Calu3 (cell line): Measurements from ENCODE around the gene MAEL. TPM values are rescaled to one million over a fixed set of nuclear protein-coding genes. Genes with fewer than 3 reads are reported as not detected.

Experiments used
- BruUV-seq: library from RNA; stranded (reverse); fragments of 400-500 nt; replicated peaks from 2 replicates; lab custom pipeline; 2021; lab: Mats Ljungman, UMichigan
- CTCF ChIA-PET: fragments of 300-600 bp; sonication (Branson Sonifier 250); formaldehyde crosslinking; loops from one replicate; lab custom pipeline; 2022; ENCODE audit warnings: antibody characterized with exemption; lab: Charles Lee
- DNase-seq: peaks from one replicate; pipeline ENCODE4 v3.0.0; 2022
- H3K27ac Mint-ChIP-seq: one replicate; pipeline ENCODE4 v1.8.0; 2022; ENCODE audit warnings: mixed read lengths; ENCODE audit not compliant: unreplicated experiment
- H3K27me3 Mint-ChIP-seq: one replicate; pipeline ENCODE4 v1.8.0; 2022; ENCODE audit warnings: mixed read lengths; ENCODE audit not compliant: unreplicated experiment
- H3K36me3 Mint-ChIP-seq: one replicate; pipeline ENCODE4 v1.8.0; 2022; ENCODE audit warnings: mild to moderate bottlenecking, moderate library complexity, mixed read lengths; ENCODE audit not compliant: insufficient read depth, unreplicated experiment
- H3K4me1 Mint-ChIP-seq: one replicate; pipeline ENCODE4 v1.8.0; 2022; ENCODE audit warnings: mild to moderate bottlenecking, low read depth, mixed read lengths; ENCODE audit not compliant: unreplicated experiment
- H3K4me3 Mint-ChIP-seq: one replicate; pipeline ENCODE4 v1.8.0; 2022; ENCODE audit warnings: mild to moderate bottlenecking, low read depth, moderate library complexity, mixed read lengths; ENCODE audit not compliant: unreplicated experiment
- H3K9me3 Mint-ChIP-seq: one replicate; pipeline ENCODE4 v1.8.0; 2022; ENCODE audit warnings: low read depth, mixed read lengths; ENCODE audit not compliant: unreplicated experiment
- intact Hi-C: fragments of 100-400 bp; cut with micrococcal nuclease; formaldehyde crosslinking; loops from one replicate; pipeline ENCODE4 v1.10.0; 2022; ENCODE audit not compliant: unreplicated experiment
- total RNA-seq: library from RNA; stranded (reverse); gene quantifications from 2 replicates; pipeline ENCODE4 v1.2.3, GENCODE V29; 2022
- TF ChIP-seq, protein P1 (sequence below): fragments of 200-600 bp; IDR thresholded peaks from one replicate; pipeline ENCODE4 v1.8.0; 2022; ENCODE audit warnings: antibody characterized with exemption; ENCODE audit not compliant: unreplicated experiment

The MAEL gene
- total RNA-seq, 1 experiment from 2014 or later = not detected

- no TSS peak for BruUV-seq
- Mint-ChIP-seq H3K36me3 (no peaks in the 10 kb centered on the region), H3K4me3 (no peak overlapping the region), H3K9me3 (no peaks in the 10 kb centered on the region), H3K27ac (no peak overlapping the region), H3K27me3 (peaks cover 92% of the 10 kb centered on the region), H3K4me1 (peaks cover 22% of the 10 kb centered on the region)
- TF ChIP-seq, protein P1, sequence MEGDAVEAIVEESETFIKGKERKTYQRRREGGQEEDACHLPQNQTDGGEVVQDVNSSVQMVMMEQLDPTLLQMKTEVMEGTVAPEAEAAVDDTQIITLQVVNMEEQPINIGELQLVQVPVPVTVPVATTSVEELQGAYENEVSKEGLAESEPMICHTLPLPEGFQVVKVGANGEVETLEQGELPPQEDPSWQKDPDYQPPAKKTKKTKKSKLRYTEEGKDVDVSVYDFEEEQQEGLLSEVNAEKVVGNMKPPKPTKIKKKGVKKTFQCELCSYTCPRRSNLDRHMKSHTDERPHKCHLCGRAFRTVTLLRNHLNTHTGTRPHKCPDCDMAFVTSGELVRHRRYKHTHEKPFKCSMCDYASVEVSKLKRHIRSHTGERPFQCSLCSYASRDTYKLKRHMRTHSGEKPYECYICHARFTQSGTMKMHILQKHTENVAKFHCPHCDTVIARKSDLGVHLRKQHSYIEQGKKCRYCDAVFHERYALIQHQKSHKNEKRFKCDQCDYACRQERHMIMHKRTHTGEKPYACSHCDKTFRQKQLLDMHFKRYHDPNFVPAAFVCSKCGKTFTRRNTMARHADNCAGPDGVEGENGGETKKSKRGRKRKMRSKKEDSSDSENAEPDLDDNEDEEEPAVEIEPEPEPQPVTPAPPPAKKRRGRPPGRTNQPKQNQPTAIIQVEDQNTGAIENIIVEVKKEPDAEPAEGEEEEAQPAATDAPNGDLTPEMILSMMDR = no peak
- CTCF ChIA-PET = no interaction called here
- DNase-seq = no peak
- intact Hi-C loops = no loop called here
Measured at GRCh38 chr1:166948856-166949350, 40.2 kb upstream of the MAEL start.

- no TSS peak for BruUV-seq
- H3K9me3 Mint-ChIP-seq = no peaks in the 10 kb centered on the region
- no peak overlapping the region for H3K4me3 Mint-ChIP-seq
Measured at GRCh38 chr1:166950156-166950555, 38.9 kb upstream of the MAEL start.

DNA sequence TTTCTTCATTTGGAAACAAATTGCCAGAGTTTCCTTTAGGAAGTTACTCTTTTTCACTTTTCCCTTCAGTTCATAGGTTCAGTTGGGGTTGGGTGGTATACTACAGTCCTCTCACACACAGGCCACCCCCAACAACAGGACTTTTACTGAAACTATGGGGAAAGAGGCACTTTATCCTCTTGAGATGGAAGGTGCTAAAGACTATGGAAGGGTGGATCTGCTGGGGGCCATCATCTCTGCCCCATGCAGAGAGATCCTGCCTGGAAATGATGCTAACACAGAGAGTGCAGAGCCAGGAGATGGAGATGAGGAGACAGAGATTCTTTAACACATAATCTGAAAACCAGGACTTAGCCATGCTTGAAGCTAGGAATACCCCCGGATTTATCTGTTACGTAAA is 38.0 kb upstream of the MAEL start:
- peaks cover under 1% of the 10 kb centered on the region for H3K4me1 Mint-ChIP-seq
- CTCF ChIA-PET = no interaction called here

More at GRCh38 chr1:166950156-166950555, 38.9 kb upstream of the MAEL start:
- Mint-ChIP-seq H3K27me3 (peaks cover 99% of the 10 kb centered on the region), H3K4me1 (peaks cover 9% of the 10 kb centered on the region), H3K27ac (no peak overlapping the region), H3K36me3 (no peaks in the 10 kb centered on the region)
- TF ChIP-seq, protein P1 = no peak
- CTCF ChIA-PET = no interaction called here
- intact Hi-C loops = no loop called here
- DNase-seq = no peak

DNA sequence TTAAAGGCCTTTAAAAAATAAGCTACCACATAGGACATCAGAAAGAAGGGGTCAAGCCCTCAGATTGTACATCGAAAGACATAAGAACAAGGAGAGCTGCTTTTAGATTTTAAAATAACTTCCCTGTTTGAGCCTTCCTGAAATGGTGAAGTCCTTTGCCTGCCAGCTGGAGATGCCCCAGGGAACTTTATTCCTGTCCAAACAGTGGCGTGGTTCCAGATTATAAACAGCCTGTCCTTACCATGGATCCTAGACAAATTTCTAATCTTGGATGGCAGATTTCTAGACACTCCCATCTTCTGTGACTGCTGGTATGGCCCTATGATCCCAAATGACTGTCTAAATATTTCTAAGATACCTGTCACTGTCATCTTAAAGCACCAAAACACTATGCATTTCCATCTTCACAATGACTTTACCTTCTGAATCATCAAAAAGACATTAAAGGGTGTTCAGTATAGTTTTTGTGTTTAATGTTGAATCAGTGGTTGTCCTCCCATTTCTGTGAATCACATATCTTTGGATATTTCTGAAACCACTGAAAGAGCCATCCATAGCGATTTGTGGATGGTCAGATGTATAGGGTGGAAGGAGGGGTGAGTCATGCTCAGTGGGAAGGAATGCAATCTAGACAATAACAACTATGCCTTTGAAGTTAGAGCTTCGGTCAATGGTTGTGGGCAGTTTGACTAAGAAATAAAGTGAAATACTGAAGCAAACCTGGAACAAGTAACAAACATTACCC is 36.9 kb upstream of the MAEL start:
- no TSS peak for BruUV-seq
- intact Hi-C loops = no loop called here
- DNase-seq = no peak
- H3K4me1 Mint-ChIP-seq = no peaks in the 10 kb centered on the region
- CTCF ChIA-PET = interaction anchor here (0.7 to 1.4 kb wide), 2 partner anchors 42 to 180 kb away, joined by 3 to 4 read pairs; no protein-coding TSS in a partner anchor
- no peak overlapping the region for H3K27ac Mint-ChIP-seq
- H3K27me3 Mint-ChIP-seq = peaks cover 79% of the 10 kb centered on the region
- no peaks in the 10 kb centered on the region for H3K36me3 Mint-ChIP-seq
- TF ChIP-seq, protein P1 = no peak
- no peaks in the 10 kb centered on the region for H3K9me3 Mint-ChIP-seq
- no peak overlapping the region for H3K4me3 Mint-ChIP-seq

More for the DNA sequence above, 38.0 kb upstream of the MAEL start:
- Mint-ChIP-seq H3K27ac (no peak overlapping the region), H3K9me3 (no peaks in the 10 kb centered on the region), H3K36me3 (no peaks in the 10 kb centered on the region), H3K4me3 (no peak overlapping the region), H3K27me3 (peaks cover 90% of the 10 kb centered on the region)
- intact Hi-C loops = no loop called here
- TF ChIP-seq, protein P1 = no peak
- BruUV-seq = no TSS peak
- no peak for DNase-seq
